Measurements from ENCODE around the gene LSAMP.

GRCh38 chr3:116166121-116166520, 279.2 kb downstream of the LSAMP start:
- TF ChIP-seq CTCF (IDR thresholded peaks at IDR 0.05) (no peak), POLR2AphosphoS5 (IDR thresholded peaks at IDR 0.05; ENCODE audit: insufficient read depth in 1 of 2, low read depth in 1 of 2) (no peak)
